ENCODE results near the gene KRTAP3-2. TPM values are rescaled to one million over a fixed set of nuclear protein-coding genes. Genes with fewer than 3 reads are reported as not detected.
"Not testable (repeated sequence)": the region's sequence is repeated elsewhere in the genome, so short reads cannot be mapped to it uniquely, and the experiment has no call there.

The KRTAP3-2 gene
- total and polyA plus RNA-seq, 12 donors: not detected

- Histone ChIP-seq H3K4me1 (no peaks in the 10 kb centered on the region), H3K27ac (no peak overlapping the region), H3K27me3 (peaks cover 0 to 13% (median 6%) of the 10 kb centered on the region in 7 donors), H3K4me3 (no peak overlapping the region), H3K36me3 (no peaks in the 10 kb centered on the region), H3K9me3 (peaks cover 0 to 3% (median 0%) of the 10 kb centered on the region in 11 donors)
- 82 to 83% methylated on average over 2 of the region's 2 CpGs for WGBS, 2 donors
- ATAC-seq (no peak), DNase-seq (no peak)
- intact Hi-C loops (cut with DNase I): no loop called here
- TF ChIP-seq CTCF (IDR thresholded peaks at IDR 0.05): no peak
Measured at GRCh38 chr17:41037853-41038350, 38.2 kb upstream of the KRTAP3-2 start.

GRCh38 chr17:41034346-41034935, 34.7 kb upstream of the KRTAP3-2 start, which contains the start of gene KRTAP1-3:
Gene KRTAP1-3, minus strand, starts transcription at chr17:41034874. Its CDS starts 53 bp downstream, at chr17:41034821.
- H3K4me1 ChIP-seq; H3K9me3 ChIP-seq; H3K4me3 ChIP-seq; H3K27ac ChIP-seq; DNase-seq; intact Hi-C loops (cut with DNase I); H3K36me3 ChIP-seq: not testable (repeated sequence)
- ATAC-seq: peak in 1 of 8 donors; percentile 27
- H3K27me3 ChIP-seq: peaks cover 0 to 22% (median 14%) of the 10 kb centered on the region in 7 donors
- WGBS, 2 donors: 88 to 90% methylated on average over 10 of the region's 10 CpGs

DNA sequence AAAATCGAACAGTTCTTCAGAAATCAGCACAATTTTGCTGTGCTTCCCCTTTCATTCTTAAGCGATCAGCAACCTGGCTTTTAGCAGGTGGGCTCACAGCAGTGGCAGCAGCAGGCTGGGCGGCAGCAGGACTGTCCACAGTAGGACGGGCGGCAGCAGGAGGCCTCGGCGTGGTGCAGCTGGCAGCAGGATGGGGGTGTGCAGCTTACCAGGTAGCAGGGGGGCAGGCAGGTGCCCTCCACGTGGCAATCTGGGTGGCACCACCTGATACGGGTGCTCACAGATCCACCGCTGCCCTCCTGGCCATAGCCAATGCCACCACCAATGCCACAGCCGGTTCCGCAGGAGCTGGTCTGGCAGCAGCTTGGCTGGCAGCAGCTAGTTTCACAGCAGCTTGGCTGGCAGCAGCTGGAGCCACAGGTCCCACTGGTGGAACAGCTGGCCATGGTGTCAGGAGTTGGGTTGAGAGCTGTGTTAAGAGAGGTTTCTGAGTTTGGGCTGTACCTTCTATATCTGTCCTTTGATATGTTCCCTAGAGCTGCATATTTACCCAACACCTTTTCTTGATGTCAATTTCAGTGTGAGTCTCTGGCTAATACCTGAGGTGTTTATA, 30.0 kb upstream of the KRTAP3-2 start, which contains the start of gene KRTAP1-4:
TSS of gene KRTAP1-4 (minus strand) at position 563 of the 613 bp plus-strand sequence. CDS start at position 446, 117 bp downstream.
- H3K36me3 ChIP-seq: no peaks in the 10 kb centered on the region
- ATAC-seq (no peak), DNase-seq (no peak)
- no peak within 1 kb of the TSS for H3K4me3 ChIP-seq
- WGBS, 2 donors: 78 to 88% methylated on average over 12 of the region's 12 CpGs
- H3K27ac ChIP-seq: no peak within 1 kb of the TSS
- H3K4me1 ChIP-seq: no peaks in the 10 kb centered on the region
- peaks cover 0 to 57% (median 31%) of the 10 kb centered on the region in 7 donors for H3K27me3 ChIP-seq
- no peak for TF ChIP-seq CTCF (IDR thresholded peaks at IDR 0.05)
- no peaks in the 10 kb centered on the region for H3K9me3 ChIP-seq
- intact Hi-C loops (cut with DNase I): no loop called here

- 67 to 75% methylated on average over 9 of the region's 9 CpGs for WGBS, 2 donors
- no peak within 1 kb of the TSS for H3K27ac ChIP-seq
- no peaks in the 10 kb centered on the region for H3K36me3 ChIP-seq
- ATAC-seq: no peak
- no peak within 1 kb of the TSS for H3K4me3 ChIP-seq
- TF ChIP-seq CTCF (IDR thresholded peaks at IDR 0.05): no peak
- H3K4me1 ChIP-seq: no peaks in the 10 kb centered on the region
- no peak for DNase-seq
- H3K9me3 ChIP-seq: peaks cover 0 to under 1% (median 0%) of the 10 kb centered on the region in 11 donors
- intact Hi-C loops (cut with DNase I): no loop called here
- peaks cover 0 to 47% (median 26%) of the 10 kb centered on the region in 7 donors for H3K27me3 ChIP-seq
Measured at GRCh38 chr17:41026715-41027471, 27.2 kb upstream of the KRTAP3-2 start, which contains the start of gene KRTAP1-5. Gene KRTAP1-5, minus strand, starts transcription at chr17:41027208. Its CDS starts 53 bp downstream, at chr17:41027155.
